ENCODE measurements around the gene C11orf16. TPM values are rescaled to one million over a fixed set of nuclear protein-coding genes. Genes with fewer than 3 reads are reported as not detected.

The C11orf16 gene
- total and polyA plus RNA-seq, 4 donors, result not detected

DNA sequence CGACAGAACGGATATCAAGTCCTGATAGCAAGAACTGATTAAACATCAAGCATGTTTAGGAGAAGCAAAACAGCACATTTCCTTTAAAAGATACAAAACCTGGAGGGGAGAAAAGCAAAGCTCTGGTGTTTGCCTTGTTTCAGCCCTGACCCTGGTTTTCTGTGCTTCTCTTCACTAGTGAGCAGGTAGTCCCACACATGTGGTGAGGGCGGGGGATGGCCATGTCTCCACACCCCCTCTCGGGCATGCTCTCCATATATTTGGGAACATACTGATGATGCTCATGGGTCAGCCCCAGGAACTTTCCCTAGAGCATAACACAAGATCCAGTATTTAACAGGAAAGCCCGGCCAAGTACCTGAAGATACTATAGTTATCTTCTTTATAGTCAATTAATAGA is 10.1 kb downstream of the C11orf16 start:
- TF ChIP-seq SP1 (IDR thresholded peaks at IDR 0.05) (no peak), ATF3 (IDR thresholded peaks at IDR 0.05) (no peak), REST (IDR thresholded peaks at IDR 0.05) (no peak), GABPA (IDR thresholded peaks at IDR 0.05 in 1 of 2, conservative IDR thresholded peaks at IDR 0.05 in 1 of 2) (no peak), HNF4G (IDR thresholded peaks at IDR 0.05) (no peak), TAF1 (conservative IDR thresholded peaks at IDR 0.05) (no peak), JUND (IDR thresholded peaks at IDR 0.05) (no peak), FOXA1 (IDR thresholded peaks at IDR 0.05) (no peak), RXRA (IDR thresholded peaks at IDR 0.05) (no peak), YY1 (IDR thresholded peaks at IDR 0.05) (no peak)
- TF ChIP-seq, protein P1, sequence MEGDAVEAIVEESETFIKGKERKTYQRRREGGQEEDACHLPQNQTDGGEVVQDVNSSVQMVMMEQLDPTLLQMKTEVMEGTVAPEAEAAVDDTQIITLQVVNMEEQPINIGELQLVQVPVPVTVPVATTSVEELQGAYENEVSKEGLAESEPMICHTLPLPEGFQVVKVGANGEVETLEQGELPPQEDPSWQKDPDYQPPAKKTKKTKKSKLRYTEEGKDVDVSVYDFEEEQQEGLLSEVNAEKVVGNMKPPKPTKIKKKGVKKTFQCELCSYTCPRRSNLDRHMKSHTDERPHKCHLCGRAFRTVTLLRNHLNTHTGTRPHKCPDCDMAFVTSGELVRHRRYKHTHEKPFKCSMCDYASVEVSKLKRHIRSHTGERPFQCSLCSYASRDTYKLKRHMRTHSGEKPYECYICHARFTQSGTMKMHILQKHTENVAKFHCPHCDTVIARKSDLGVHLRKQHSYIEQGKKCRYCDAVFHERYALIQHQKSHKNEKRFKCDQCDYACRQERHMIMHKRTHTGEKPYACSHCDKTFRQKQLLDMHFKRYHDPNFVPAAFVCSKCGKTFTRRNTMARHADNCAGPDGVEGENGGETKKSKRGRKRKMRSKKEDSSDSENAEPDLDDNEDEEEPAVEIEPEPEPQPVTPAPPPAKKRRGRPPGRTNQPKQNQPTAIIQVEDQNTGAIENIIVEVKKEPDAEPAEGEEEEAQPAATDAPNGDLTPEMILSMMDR (IDR thresholded peaks at IDR 0.05; ENCODE audit: low read depth, low read length, missing input control), result no peak
- Histone ChIP-seq H3K9ac (ENCODE audit: low read depth in 1 of 2, low read length in 2 of 2) (no peak overlapping the region), H3K27ac (ENCODE audit: low read depth in 1 of 2, low read length in 2 of 2) (no peak overlapping the region), H3K27me3 (ENCODE audit: control insufficient read depth in 4 of 4, insufficient read depth in 4 of 4, low read length in 3 of 4) (no peaks in the 10 kb centered on the region), H3K9me3 (ENCODE audit: control insufficient read depth in 4 of 4, low read length in 3 of 4) (no peaks in the 10 kb centered on the region), H3K4me1 (ENCODE audit: control insufficient read depth in 4 of 4, insufficient read depth in 4 of 4, low read length in 3 of 4) (no peaks in the 10 kb centered on the region), H3K4me3 (ENCODE audit: low read depth in 1 of 3, low read length in 3 of 3) (no peak overlapping the region), H3K36me3 (ENCODE audit: control insufficient read depth in 4 of 4, insufficient read depth in 3 of 4, low read depth in 1 of 4, low read length in 3 of 4) (peaks cover 1 to 40% (median 18%) of the 10 kb centered on the region in 4 donors)
- WGBS, result 91% methylated on average over 5 of the region's 5 CpGs
- no peak for DNase-seq (ENCODE audit: low spot score)

GRCh38 chr11:8917157-8917825 is 15.5 kb downstream of the C11orf16 start:
- H3K9ac ChIP-seq (ENCODE audit: low read depth in 1 of 2, low read length in 2 of 2), result no peak overlapping the region
- no peak overlapping the region for H3K4me3 ChIP-seq (ENCODE audit: low read depth in 1 of 3, low read length in 3 of 3)
- H3K27me3 ChIP-seq (ENCODE audit: control insufficient read depth in 4 of 4, insufficient read depth in 4 of 4, low read length in 3 of 4), result no peaks in the 10 kb centered on the region
- no peak for DNase-seq (ENCODE audit: low spot score)
- peaks cover 3 to 43% (median 20%) of the 10 kb centered on the region in 4 donors for H3K36me3 ChIP-seq (ENCODE audit: control insufficient read depth in 4 of 4, insufficient read depth in 3 of 4, low read depth in 1 of 4, low read length in 3 of 4)
- peaks cover 0 to 8% (median 5%) of the 10 kb centered on the region in 4 donors for H3K4me1 ChIP-seq (ENCODE audit: control insufficient read depth in 4 of 4, insufficient read depth in 4 of 4, low read length in 3 of 4)
- no peaks in the 10 kb centered on the region for H3K9me3 ChIP-seq (ENCODE audit: control insufficient read depth in 4 of 4, low read length in 3 of 4)
- WGBS, result 86% methylated on average over 5 of the region's 5 CpGs
- H3K27ac ChIP-seq (ENCODE audit: low read depth in 1 of 2, low read length in 2 of 2), result no peak overlapping the region
- no peak for TF ChIP-seq EGR1 (IDR thresholded peaks at IDR 0.05; ENCODE audit: low read depth in 2 of 2)
- no peak for TF ChIP-seq ZBTB33 (IDR thresholded peaks at IDR 0.05)
- TF ChIP-seq REST (IDR thresholded peaks at IDR 0.05), result no peak
- TF ChIP-seq HNF4A (conservative IDR thresholded peaks at IDR 0.05), result no peak
- TF ChIP-seq GABPA (IDR thresholded peaks at IDR 0.05 in 1 of 2, conservative IDR thresholded peaks at IDR 0.05 in 1 of 2), result no peak
- TF ChIP-seq, protein P1 (IDR thresholded peaks at IDR 0.05; ENCODE audit: low read depth, low read length, missing input control), result no peak
- no peak for TF ChIP-seq JUND (IDR thresholded peaks at IDR 0.05)
- no peak for TF ChIP-seq FOXA1 (IDR thresholded peaks at IDR 0.05)
- TF ChIP-seq NR2F2 (IDR thresholded peaks at IDR 0.05), result no peak
- TF ChIP-seq, protein P2, sequence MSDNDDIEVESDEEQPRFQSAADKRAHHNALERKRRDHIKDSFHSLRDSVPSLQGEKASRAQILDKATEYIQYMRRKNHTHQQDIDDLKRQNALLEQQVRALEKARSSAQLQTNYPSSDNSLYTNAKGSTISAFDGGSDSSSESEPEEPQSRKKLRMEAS (IDR thresholded peaks at IDR 0.05), result no peak
- no peak for TF ChIP-seq TAF1 (conservative IDR thresholded peaks at IDR 0.05)
- no peak for TF ChIP-seq FOXA2 (IDR thresholded peaks at IDR 0.05)
